ENCODE data around the gene ACTR5. TPM values are rescaled to one million over a fixed set of nuclear protein-coding genes. Genes with fewer than 3 reads are reported as not detected.

Gene ACTR5
- total RNA-seq, 1 experiment from 2014 or later, result 22.0 TPM

GRCh38 chr20:38724626-38725147 lies 23.6 kb upstream of the ACTR5 start:
- POLR2A ChIA-PET, result no interaction called here
- CTCF ChIA-PET, result no interaction called here

GRCh38 chr20:38725148-38725901 lies 22.9 kb upstream of the ACTR5 start:
- H4K20me1 ChIP-seq (ENCODE audit: insufficient read depth), result no peaks in the 10 kb centered on the region
- no peak for DNase-seq (ENCODE audit: low read depth, low spot score)
- H3K79me2 ChIP-seq (ENCODE audit: insufficient read depth, low read length), result no peaks in the 10 kb centered on the region
- ChIA-PET CTCF (no interaction called here), POLR2A (no interaction called here), RAD21 (ENCODE audit: low non-redundant PET in 1 of 2, low total read pairs in 2 of 2, uncharacterized antibody in 2 of 2, unreplicated experiment in 2 of 2) (no interaction called here)
- intact Hi-C loops (cut with micrococcal nuclease), result no loop called here
- no peak overlapping the region for H3K9ac ChIP-seq (ENCODE audit: low read length)
- no peaks in the 10 kb centered on the region for H3K9me3 ChIP-seq (ENCODE audit: control insufficient read depth in 1 of 2, insufficient read depth in 1 of 2, low read depth in 1 of 2, low read length in 2 of 2)
- no peak for ATAC-seq
- no peaks in the 10 kb centered on the region for H3K9me2 ChIP-seq (ENCODE audit: insufficient read depth)
- H2AFZ ChIP-seq (ENCODE audit: low read depth, low read length, poor library complexity, severe bottlenecking), result no peak overlapping the region
- no peak overlapping the region for H3K4me2 ChIP-seq (ENCODE audit: low read length)
- H3K27ac ChIP-seq (ENCODE audit: low read depth, low read length), result no peak overlapping the region
- H3K4me3 ChIP-seq (replicated peaks in 1 of 2; ENCODE audit: low read depth in 1 of 2, low read length in 2 of 2), result no peak overlapping the region
- peaks cover under 1 to 6% of the 10 kb centered on the region in 2 experiments; a peak in 3 of 4 replicates for H3K4me1 ChIP-seq (ENCODE audit: control insufficient read depth in 1 of 2, insufficient read depth in 2 of 2, low read length in 2 of 2)
- peaks cover 21% of the 10 kb centered on the region for H3K27me3 ChIP-seq (ENCODE audit: insufficient read depth, low read length)
- no peaks in the 10 kb centered on the region for H3K36me3 ChIP-seq (ENCODE audit: control insufficient read depth in 1 of 2, insufficient read depth in 2 of 2, low read length in 2 of 2)
- BruUV-seq (replicated peaks), result no TSS peak
- TF ChIP-seq JUND (IDR thresholded peaks at IDR 0.05) (no peak), TCF7L2 (IDR thresholded peaks at IDR 0.05; ENCODE audit: borderline replicate concordance, extremely low read depth, insufficient read depth, insufficient read length) (no peak), SP1 (IDR thresholded peaks at IDR 0.05; ENCODE audit: low read depth) (no peak), CTCF (IDR thresholded peaks at IDR 0.05 in 2 of 3, conservative IDR thresholded peaks at IDR 0.05 in 1 of 3; ENCODE audit: borderline replicate concordance in 1 of 3, insufficient read depth in 1 of 3, low read depth in 2 of 3, low read length in 2 of 3) (no peak), CEBPB (IDR thresholded peaks at IDR 0.05; ENCODE audit: low read depth) (no peak), EZH2 (IDR thresholded peaks at IDR 0.05) (no peak), REST (IDR thresholded peaks at IDR 0.05; ENCODE audit: low read depth) (no peak)

More at GRCh38 chr20:38724626-38725147, 23.6 kb upstream of the ACTR5 start:
- Histone ChIP-seq H3K4me3 (replicated peaks in 1 of 2; ENCODE audit: low read depth in 1 of 2, low read length in 2 of 2) (no peak overlapping the region), H3K79me2 (ENCODE audit: insufficient read depth, low read length) (no peaks in the 10 kb centered on the region), H3K9ac (ENCODE audit: low read length) (no peak overlapping the region), H3K27me3 (ENCODE audit: insufficient read depth, low read length) (peaks cover 27% of the 10 kb centered on the region), H3K4me2 (ENCODE audit: low read length) (no peak overlapping the region), H4K20me1 (ENCODE audit: insufficient read depth) (no peaks in the 10 kb centered on the region), H2AFZ (ENCODE audit: low read depth, low read length, poor library complexity, severe bottlenecking) (no peak overlapping the region), H3K9me3 (ENCODE audit: control insufficient read depth in 1 of 2, insufficient read depth in 1 of 2, low read depth in 1 of 2, low read length in 2 of 2) (no peaks in the 10 kb centered on the region), H3K9me2 (ENCODE audit: insufficient read depth) (no peaks in the 10 kb centered on the region), H3K4me1 (ENCODE audit: control insufficient read depth in 1 of 2, insufficient read depth in 2 of 2, low read length in 2 of 2) (no peaks in the 10 kb centered on the region), H3K27ac (ENCODE audit: low read depth, low read length) (no peak overlapping the region), H3K36me3 (ENCODE audit: control insufficient read depth in 1 of 2, insufficient read depth in 2 of 2, low read length in 2 of 2) (no peaks in the 10 kb centered on the region)
- RAD21 ChIA-PET (ENCODE audit: low non-redundant PET in 1 of 2, low total read pairs in 2 of 2, uncharacterized antibody in 2 of 2, unreplicated experiment in 2 of 2), result no interaction called here
- intact Hi-C loops (cut with micrococcal nuclease), result no loop called here
- TF ChIP-seq EZH2 (IDR thresholded peaks at IDR 0.05) (no peak), SIN3A (IDR thresholded peaks at IDR 0.05; ENCODE audit: low read depth) (no peak), ATF3 (IDR thresholded peaks at IDR 0.05) (no peak), SRF (IDR thresholded peaks at IDR 0.05; ENCODE audit: low read depth) (no peak), YY1 (IDR thresholded peaks at IDR 0.05; ENCODE audit: extremely low read depth, insufficient replicate concordance, low read depth, low read length) (no peak), FOSL1 (IDR thresholded peaks at IDR 0.05; ENCODE audit: low read depth) (no peak), CBX3 (IDR thresholded peaks at IDR 0.05; ENCODE audit: low read depth) (no peak), POLR2A (IDR thresholded peaks at IDR 0.05; ENCODE audit: borderline replicate concordance, extremely low read depth, insufficient read depth, insufficient read length) (no peak), ZNF274 (IDR thresholded peaks at IDR 0.05; ENCODE audit: low read depth, low read length) (no peak), CEBPB (IDR thresholded peaks at IDR 0.05; ENCODE audit: low read depth) (no peak), EZH2phosphoT487 (IDR thresholded peaks at IDR 0.05; ENCODE audit: borderline replicate concordance) (no peak), TCF7L2 (IDR thresholded peaks at IDR 0.05; ENCODE audit: borderline replicate concordance, extremely low read depth, insufficient read depth, insufficient read length) (no peak), EGR1 (IDR thresholded peaks at IDR 0.05; ENCODE audit: low read depth) (no peak), ZFX (IDR thresholded peaks at IDR 0.05) (no peak)
- BruUV-seq (replicated peaks), result no TSS peak
- DNase-seq (ENCODE audit: low read depth, low spot score) (no peak), ATAC-seq (no peak)

Data from HCT116 (cell line).